Measurements from ENCODE around the gene RPL3. TPM values are rescaled to one million over a fixed set of nuclear protein-coding genes. Genes with fewer than 3 reads are reported as not detected.
"Not testable (repeated sequence)": the region's sequence is repeated elsewhere in the genome, so short reads cannot be mapped to it uniquely, and the experiment has no call there.

RPL3 gene
- polyA plus RNA-seq, 2 donors = 1,521 to 2,885 TPM

DNA sequence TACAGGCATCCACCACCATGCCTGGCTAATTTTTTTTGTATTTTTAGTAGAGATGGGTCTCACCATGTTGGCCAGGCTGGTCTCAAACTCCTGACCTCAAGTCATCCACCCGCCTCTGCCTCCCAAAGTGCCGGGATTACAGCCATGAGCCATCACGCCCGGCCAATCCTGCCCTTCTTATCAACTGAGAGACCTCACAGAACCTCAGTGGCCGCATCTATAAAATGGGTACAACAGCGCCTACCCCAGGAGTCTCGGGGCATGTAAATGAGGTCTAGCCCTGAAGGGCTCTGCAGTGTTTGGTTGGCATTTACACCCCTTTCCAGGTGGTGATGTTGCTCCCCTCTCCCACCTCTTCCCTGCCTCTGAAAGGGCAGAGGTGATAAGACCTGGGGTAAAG lies 42.1 kb upstream of the RPL3 start:
- H3K9me3 ChIP-seq (ENCODE audit: control insufficient read depth in 2 of 2, insufficient read depth in 1 of 2, low read depth in 1 of 2, low read length in 1 of 2) = no peaks in the 10 kb centered on the region
- H3K4me3 ChIP-seq (ENCODE audit: low read depth in 1 of 2, low read length in 2 of 2) = no peak overlapping the region
- peaks cover 3 to 4% of the 10 kb centered on the region in 2 donors for H3K36me3 ChIP-seq (ENCODE audit: control insufficient read depth in 2 of 2, insufficient read depth in 2 of 2, low read length in 1 of 2)
- H3K4me1 ChIP-seq (ENCODE audit: control insufficient read depth in 2 of 2, insufficient read depth in 2 of 2, low read length in 1 of 2) = peaks cover 18 to 42% of the 10 kb centered on the region in 2 donors
- WGBS, 2 donors = 79 to 81% methylated on average over 7 of the region's 7 CpGs
- H3K27me3 ChIP-seq (ENCODE audit: control insufficient read depth in 1 of 2, insufficient read depth in 2 of 2, low read length in 2 of 2) = no peaks in the 10 kb centered on the region
- H3K27ac ChIP-seq (ENCODE audit: low read depth in 2 of 2, low read length in 1 of 2) = peak overlapping the region; percentile 38 to 96

DNA sequence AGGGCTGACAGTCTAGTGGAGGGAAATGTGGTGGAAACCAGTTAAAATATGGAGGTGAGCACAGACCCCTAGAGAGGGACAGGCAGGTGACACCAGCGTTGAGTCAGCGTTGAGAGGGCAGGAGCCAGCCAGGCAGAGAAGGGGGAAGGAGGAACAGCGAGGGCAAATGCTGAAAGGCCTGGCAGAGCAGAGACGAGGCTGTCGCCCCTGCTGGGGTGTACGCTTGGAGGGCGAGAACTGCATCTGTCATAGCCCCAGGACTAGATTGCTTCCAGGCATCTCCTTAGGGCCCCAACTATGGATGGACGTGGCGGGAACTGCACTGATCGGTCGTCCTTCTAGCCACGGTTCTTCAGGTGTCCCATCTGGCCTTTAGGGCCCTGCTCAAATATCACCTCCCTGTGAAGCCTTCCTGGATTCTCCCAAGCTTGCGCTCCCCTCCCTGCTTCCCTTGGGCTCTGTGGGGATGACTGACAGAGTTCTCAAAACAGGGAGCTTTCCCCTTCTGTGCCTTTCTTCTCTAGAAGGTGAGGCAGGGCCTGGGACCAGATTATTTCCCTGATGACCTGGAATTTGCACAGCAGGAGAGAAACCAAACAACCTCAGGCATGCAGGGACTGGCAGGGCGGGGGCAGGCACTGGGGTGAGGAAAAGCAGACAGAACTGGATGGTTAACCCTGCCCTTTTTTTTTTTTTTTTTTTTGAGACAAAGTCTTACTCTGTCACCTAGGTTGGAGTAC lies 41.4 kb upstream of the RPL3 start:
- peak overlapping the region; percentile 86 to 96 for H3K27ac ChIP-seq (ENCODE audit: low read depth in 2 of 2, low read length in 1 of 2)
- no peaks in the 10 kb centered on the region for H3K9me3 ChIP-seq (ENCODE audit: control insufficient read depth in 2 of 2, insufficient read depth in 1 of 2, low read depth in 1 of 2, low read length in 1 of 2)
- H3K36me3 ChIP-seq (ENCODE audit: control insufficient read depth in 2 of 2, insufficient read depth in 2 of 2, low read length in 1 of 2) = peaks cover 3 to 4% of the 10 kb centered on the region in 2 donors
- WGBS, 2 donors = 47 to 55% methylated on average over 14 of the region's 14 CpGs
- H3K4me1 ChIP-seq (ENCODE audit: control insufficient read depth in 2 of 2, insufficient read depth in 2 of 2, low read length in 1 of 2) = peaks cover 18 to 46% of the 10 kb centered on the region in 2 donors
- no peak overlapping the region for H3K4me3 ChIP-seq (ENCODE audit: low read depth in 1 of 2, low read length in 2 of 2)
- no peaks in the 10 kb centered on the region for H3K27me3 ChIP-seq (ENCODE audit: control insufficient read depth in 1 of 2, insufficient read depth in 2 of 2, low read length in 2 of 2)

DNA sequence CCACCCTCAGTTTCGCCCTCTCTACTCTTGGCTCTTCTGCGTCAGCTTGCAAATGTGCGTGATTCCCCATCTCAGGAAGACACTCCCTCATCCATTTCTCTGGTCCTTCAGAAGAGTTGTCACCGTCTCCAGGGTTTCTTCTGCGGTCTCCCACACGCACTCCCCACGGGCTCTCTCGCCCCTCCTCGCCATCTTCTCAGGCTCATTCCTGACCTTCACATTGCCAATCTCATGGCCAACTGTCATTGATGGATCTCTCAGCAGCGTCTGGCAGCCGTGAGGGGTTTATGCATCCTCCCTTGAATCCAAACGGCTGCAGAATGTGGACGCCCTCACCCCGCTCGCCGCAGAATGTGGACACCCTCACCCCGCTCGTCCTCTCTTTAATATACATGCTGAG lies 40.8 kb upstream of the RPL3 start:
- H3K36me3 ChIP-seq (ENCODE audit: control insufficient read depth in 2 of 2, insufficient read depth in 2 of 2, low read length in 1 of 2) = peaks cover 3 to 4% of the 10 kb centered on the region in 2 donors
- no peaks in the 10 kb centered on the region for H3K27me3 ChIP-seq (ENCODE audit: control insufficient read depth in 1 of 2, insufficient read depth in 2 of 2, low read length in 2 of 2)
- no peaks in the 10 kb centered on the region for H3K9me3 ChIP-seq (ENCODE audit: control insufficient read depth in 2 of 2, insufficient read depth in 1 of 2, low read depth in 1 of 2, low read length in 1 of 2)
- peak overlapping the region; percentile 86 to 96 for H3K27ac ChIP-seq (ENCODE audit: low read depth in 2 of 2, low read length in 1 of 2)
- 72 to 78% methylated on average over 18 of the region's 18 CpGs for WGBS, 2 donors
- H3K4me3 ChIP-seq (ENCODE audit: low read depth in 1 of 2, low read length in 2 of 2) = no peak overlapping the region
- H3K4me1 ChIP-seq (ENCODE audit: control insufficient read depth in 2 of 2, insufficient read depth in 2 of 2, low read length in 1 of 2) = peaks cover 18 to 42% of the 10 kb centered on the region in 2 donors

DNA sequence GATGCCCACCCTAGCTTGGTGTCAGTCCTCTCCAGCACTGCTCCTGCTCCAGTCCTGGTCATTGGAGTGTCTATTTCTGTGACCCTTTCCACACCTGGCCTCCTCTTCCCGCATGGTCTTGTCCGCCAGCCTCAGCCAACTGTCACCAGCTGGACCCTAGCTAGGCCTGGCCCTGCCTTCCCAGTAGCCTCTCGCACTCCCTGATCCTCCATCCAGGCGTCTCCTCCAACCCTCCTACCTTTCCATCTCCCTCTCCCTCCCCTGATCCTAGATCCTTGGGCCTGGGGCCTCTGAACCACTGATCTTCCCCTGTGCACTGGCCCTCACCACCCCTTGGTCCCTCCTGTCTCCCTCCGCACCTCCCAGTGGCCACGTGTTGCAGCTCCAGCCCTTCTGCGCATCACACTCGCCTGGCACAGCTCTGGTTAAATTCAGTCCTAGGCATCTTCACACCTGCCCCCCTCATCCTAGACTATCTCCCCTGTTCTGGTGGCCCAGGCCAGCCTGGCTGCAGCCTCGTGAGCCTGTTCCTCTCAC lies 40.3 kb upstream of the RPL3 start:
- no peaks in the 10 kb centered on the region for H3K9me3 ChIP-seq (ENCODE audit: control insufficient read depth in 2 of 2, insufficient read depth in 1 of 2, low read depth in 1 of 2, low read length in 1 of 2)
- peaks cover 3 to 4% of the 10 kb centered on the region in 2 donors for H3K36me3 ChIP-seq (ENCODE audit: control insufficient read depth in 2 of 2, insufficient read depth in 2 of 2, low read length in 1 of 2)
- H3K4me1 ChIP-seq (ENCODE audit: control insufficient read depth in 2 of 2, insufficient read depth in 2 of 2, low read length in 1 of 2) = peaks cover 18 to 42% of the 10 kb centered on the region in 2 donors
- no peaks in the 10 kb centered on the region for H3K27me3 ChIP-seq (ENCODE audit: control insufficient read depth in 1 of 2, insufficient read depth in 2 of 2, low read length in 2 of 2)
- no peak overlapping the region for H3K4me3 ChIP-seq (ENCODE audit: low read depth in 1 of 2, low read length in 2 of 2)
- peak overlapping the region; percentile 86 to 96 for H3K27ac ChIP-seq (ENCODE audit: low read depth in 2 of 2, low read length in 1 of 2)
- 72 to 83% methylated on average over 9 of the region's 9 CpGs for WGBS, 2 donors

DNA sequence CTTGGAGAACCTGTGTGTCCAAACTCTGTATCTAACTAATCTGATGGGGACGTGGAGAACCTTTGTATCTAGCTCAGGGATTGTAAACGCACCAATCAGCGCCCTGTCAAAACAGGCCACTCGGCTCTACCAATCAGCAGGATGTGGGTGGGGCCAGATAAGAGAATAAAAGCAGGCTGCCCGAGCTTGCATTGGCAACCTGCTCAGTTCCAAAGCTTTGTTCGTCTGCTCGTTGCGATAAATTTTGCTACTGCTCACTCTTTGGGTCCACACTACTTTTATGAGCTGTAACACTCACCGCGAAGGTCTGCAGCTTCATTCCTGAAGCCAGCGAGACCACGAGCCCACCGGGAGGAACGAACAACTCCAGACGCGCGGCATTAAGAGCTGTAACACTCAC lies 38.8 kb upstream of the RPL3 start:
- not testable (repeated sequence) for H3K4me3 ChIP-seq (ENCODE audit: low read depth in 1 of 2, low read length in 2 of 2); H3K9me3 ChIP-seq (ENCODE audit: control insufficient read depth in 2 of 2, insufficient read depth in 1 of 2, low read depth in 1 of 2, low read length in 1 of 2); H3K27ac ChIP-seq (ENCODE audit: low read depth in 2 of 2, low read length in 1 of 2); H3K36me3 ChIP-seq (ENCODE audit: control insufficient read depth in 2 of 2, insufficient read depth in 2 of 2, low read length in 1 of 2); H3K27me3 ChIP-seq (ENCODE audit: control insufficient read depth in 1 of 2, insufficient read depth in 2 of 2, low read length in 2 of 2)
- peaks cover 13 to 36% of the 10 kb centered on the region in 2 donors for H3K4me1 ChIP-seq (ENCODE audit: control insufficient read depth in 2 of 2, insufficient read depth in 2 of 2, low read length in 1 of 2)
- 76 to 79% methylated on average over 13 to 14 of the region's 17 CpGs for WGBS, 2 donors

DNA sequence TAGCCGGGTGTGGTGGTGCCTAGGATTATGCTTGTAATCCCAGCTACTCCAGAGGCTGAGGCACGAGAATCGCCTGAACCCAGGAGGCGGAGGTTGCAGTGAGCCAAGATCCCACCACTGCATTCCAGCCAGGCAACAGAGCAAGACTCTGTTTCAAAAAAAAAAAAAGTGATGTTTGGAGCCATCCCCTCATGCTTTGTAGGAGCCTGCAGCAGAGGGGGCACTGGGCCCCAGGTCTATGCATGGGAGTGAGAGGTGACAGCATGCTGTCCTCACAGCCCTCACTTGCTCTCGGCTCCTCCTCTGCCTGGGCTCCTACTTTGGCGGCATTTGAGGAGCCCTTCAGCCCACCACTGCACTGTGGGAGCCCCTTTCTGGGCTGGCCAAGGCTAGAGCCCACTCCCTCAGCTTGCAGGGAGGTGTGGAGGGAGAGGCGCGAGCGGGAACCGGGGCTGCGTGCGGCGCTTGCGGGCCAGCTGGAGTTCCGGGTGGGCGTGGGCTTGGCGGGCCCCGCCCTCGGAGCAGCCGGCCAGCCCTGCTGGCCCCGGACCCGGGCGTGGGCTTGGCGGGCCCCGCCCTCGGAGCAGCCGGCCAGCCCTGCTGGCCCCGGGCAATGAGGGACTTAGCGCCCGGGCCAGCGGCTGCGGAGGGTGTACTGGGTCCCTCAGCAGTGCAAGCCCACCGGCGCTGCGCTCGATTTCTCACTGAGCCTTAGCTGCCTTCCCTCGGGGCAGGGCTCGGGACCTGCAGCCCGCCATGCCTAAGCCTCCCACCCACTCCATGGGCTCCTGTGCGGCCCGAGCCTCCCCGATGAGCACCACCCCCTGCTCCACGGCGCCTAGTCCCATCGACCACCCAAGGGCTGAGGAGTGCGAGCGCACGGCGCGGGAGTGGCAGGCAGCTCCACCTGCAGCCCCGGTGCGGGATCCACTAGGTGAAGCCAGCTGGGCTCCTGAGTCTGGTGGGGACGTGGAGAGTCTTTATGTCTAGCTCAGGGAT lies 38.0 kb upstream of the RPL3 start:
- peak overlapping the region; percentile 78 to 89 for H3K27ac ChIP-seq (ENCODE audit: low read depth in 2 of 2, low read length in 1 of 2)
- not testable (repeated sequence) for H3K36me3 ChIP-seq (ENCODE audit: control insufficient read depth in 2 of 2, insufficient read depth in 2 of 2, low read length in 1 of 2); H3K27me3 ChIP-seq (ENCODE audit: control insufficient read depth in 1 of 2, insufficient read depth in 2 of 2, low read length in 2 of 2); H3K9me3 ChIP-seq (ENCODE audit: control insufficient read depth in 2 of 2, insufficient read depth in 1 of 2, low read depth in 1 of 2, low read length in 1 of 2); H3K4me3 ChIP-seq (ENCODE audit: low read depth in 1 of 2, low read length in 2 of 2)
- peaks cover 10 to 34% of the 10 kb centered on the region in 2 donors for H3K4me1 ChIP-seq (ENCODE audit: control insufficient read depth in 2 of 2, insufficient read depth in 2 of 2, low read length in 1 of 2)
- WGBS, 2 donors = 82 to 89% methylated on average over 23 to 46 of the region's 53 CpGs

DNA sequence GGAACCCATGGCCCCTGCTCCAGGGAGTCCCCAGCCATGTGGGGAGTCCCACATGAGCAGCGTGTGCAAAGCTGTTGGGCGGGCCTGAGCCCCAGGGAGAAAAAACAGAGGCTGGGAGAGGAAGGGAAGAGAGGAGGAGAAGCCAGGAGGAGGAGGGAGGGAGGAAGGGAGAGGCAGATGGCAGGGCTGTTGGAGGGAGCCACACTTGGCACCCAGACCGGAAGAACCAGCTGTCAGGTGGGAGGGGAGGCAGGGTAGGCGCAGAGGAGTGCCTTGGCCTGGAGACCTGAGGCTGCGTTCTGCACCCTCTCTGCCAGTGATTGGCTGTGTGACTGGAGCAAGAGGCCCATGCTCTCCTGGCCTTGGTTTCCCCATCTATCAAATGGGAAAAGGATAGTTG lies 37.0 kb upstream of the RPL3 start:
- H3K9me3 ChIP-seq (ENCODE audit: control insufficient read depth in 2 of 2, insufficient read depth in 1 of 2, low read depth in 1 of 2, low read length in 1 of 2) = no peaks in the 10 kb centered on the region
- peaks cover 3 to 4% of the 10 kb centered on the region in 2 donors for H3K36me3 ChIP-seq (ENCODE audit: control insufficient read depth in 2 of 2, insufficient read depth in 2 of 2, low read length in 1 of 2)
- WGBS, 2 donors = 55 to 57% methylated on average over 5 of the region's 5 CpGs
- H3K4me3 ChIP-seq (ENCODE audit: low read depth in 1 of 2, low read length in 2 of 2) = no peak overlapping the region
- H3K27me3 ChIP-seq (ENCODE audit: control insufficient read depth in 1 of 2, insufficient read depth in 2 of 2, low read length in 2 of 2) = no peaks in the 10 kb centered on the region
- H3K27ac ChIP-seq (ENCODE audit: low read depth in 2 of 2, low read length in 1 of 2) = peak overlapping the region; percentile 78 to 89
- H3K4me1 ChIP-seq (ENCODE audit: control insufficient read depth in 2 of 2, insufficient read depth in 2 of 2, low read length in 1 of 2) = peaks cover 10 to 32% of the 10 kb centered on the region in 2 donors

DNA sequence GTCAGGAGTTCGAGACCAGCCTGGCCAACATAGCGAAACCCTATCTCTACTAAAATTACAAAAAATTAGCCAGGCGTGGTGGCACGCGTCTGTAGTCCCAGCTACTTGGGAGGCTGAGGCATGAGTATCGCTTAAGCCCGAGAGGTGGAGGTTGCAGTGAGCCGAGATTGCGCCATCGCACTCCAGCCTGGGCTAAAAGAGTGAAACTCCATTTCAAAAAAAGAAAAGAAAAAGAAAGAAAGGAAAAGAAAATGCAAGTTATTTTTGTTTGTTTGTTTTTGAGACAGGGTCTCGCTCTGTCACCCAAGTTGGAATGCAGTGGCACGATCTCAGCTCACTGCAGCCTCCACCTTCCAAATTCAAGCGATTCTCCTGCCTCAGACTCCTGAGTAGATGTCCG lies 36.4 kb upstream of the RPL3 start:
- H3K4me3 ChIP-seq (ENCODE audit: low read depth in 1 of 2, low read length in 2 of 2); H3K27me3 ChIP-seq (ENCODE audit: control insufficient read depth in 1 of 2, insufficient read depth in 2 of 2, low read length in 2 of 2); H3K9me3 ChIP-seq (ENCODE audit: control insufficient read depth in 2 of 2, insufficient read depth in 1 of 2, low read depth in 1 of 2, low read length in 1 of 2); H3K36me3 ChIP-seq (ENCODE audit: control insufficient read depth in 2 of 2, insufficient read depth in 2 of 2, low read length in 1 of 2): not testable (repeated sequence)
- Histone ChIP-seq H3K4me1 (ENCODE audit: control insufficient read depth in 2 of 2, insufficient read depth in 2 of 2, low read length in 1 of 2) (peaks cover 12 to 34% of the 10 kb centered on the region in 2 donors), H3K27ac (ENCODE audit: low read depth in 2 of 2, low read length in 1 of 2) (peak overlapping the region in 1 of 2 donors; percentile 78)
- WGBS, 2 donors = 92 to 95% methylated on average over 14 of the region's 14 CpGs

DNA sequence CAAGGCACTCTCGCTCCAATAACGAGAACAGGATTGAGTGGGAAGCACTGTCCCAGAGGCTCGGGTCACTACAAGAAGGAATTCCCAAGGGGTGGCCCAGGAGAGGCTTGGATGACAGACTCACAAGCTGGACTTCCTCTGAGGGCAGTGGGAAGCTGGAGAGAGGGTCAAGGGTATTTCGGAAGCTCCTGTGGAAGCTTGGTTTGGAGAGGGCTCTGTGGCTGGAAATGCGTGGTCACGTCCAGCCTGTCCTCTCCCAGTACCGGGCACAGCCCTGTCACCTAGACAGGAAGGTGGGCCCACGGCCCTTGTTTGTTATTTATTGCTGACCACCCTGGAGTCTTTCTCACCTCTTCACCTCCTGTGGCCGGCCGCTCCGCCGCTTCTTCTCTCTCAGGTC lies 35.7 kb upstream of the RPL3 start:
- H3K36me3 ChIP-seq (ENCODE audit: control insufficient read depth in 2 of 2, insufficient read depth in 2 of 2, low read length in 1 of 2) = peaks cover 3 to 4% of the 10 kb centered on the region in 2 donors
- peaks cover 12 to 33% of the 10 kb centered on the region in 2 donors for H3K4me1 ChIP-seq (ENCODE audit: control insufficient read depth in 2 of 2, insufficient read depth in 2 of 2, low read length in 1 of 2)
- H3K27me3 ChIP-seq (ENCODE audit: control insufficient read depth in 1 of 2, insufficient read depth in 2 of 2, low read length in 2 of 2) = no peaks in the 10 kb centered on the region
- no peaks in the 10 kb centered on the region for H3K9me3 ChIP-seq (ENCODE audit: control insufficient read depth in 2 of 2, insufficient read depth in 1 of 2, low read depth in 1 of 2, low read length in 1 of 2)
- WGBS, 2 donors = 90 to 94% methylated on average over 12 of the region's 12 CpGs
- H3K27ac ChIP-seq (ENCODE audit: low read depth in 2 of 2, low read length in 1 of 2) = peak overlapping the region in 1 of 2 donors; percentile 52
- H3K4me3 ChIP-seq (ENCODE audit: low read depth in 1 of 2, low read length in 2 of 2) = no peak overlapping the region
